HEK293T (cell line): ENCODE data around the gene PLCL2.

Experiments
- ARNT ChIP-seq: fragments of 450-650 bp; IDR thresholded peaks from 2 replicates; pipeline ENCODE4 v1.6.1; 2017; ENCODE audit warnings: mild to moderate bottlenecking
- BHLHE40 ChIP-seq: fragments of 450-650 bp; IDR thresholded peaks from 2 replicates; pipeline ENCODE4 v1.6.1; 2016; ENCODE audit warnings: mild to moderate bottlenecking, moderate library complexity, borderline replicate concordance
- CTBP1 ChIP-seq: fragments of 450-650 bp; IDR thresholded peaks from 2 replicates; pipeline ENCODE4 v1.6.1; 2016; ENCODE audit warnings: borderline replicate concordance
- ELF4 ChIP-seq: fragments of 450-650 bp; IDR thresholded peaks from 2 replicates; pipeline ENCODE4 v1.6.1; 2017; ENCODE audit warnings: antibody characterized with exemption
- FOXA1 ChIP-seq: fragments of 450-650 bp; IDR thresholded peaks from 2 replicates; pipeline ENCODE4 v1.6.1; 2016; ENCODE audit warnings: mild to moderate bottlenecking
- HDGF ChIP-seq: fragments of 450-650 bp; IDR thresholded peaks from 2 replicates; pipeline ENCODE4 v1.6.1; 2017; ENCODE audit warnings: antibody characterized with exemption, borderline replicate concordance
- L3MBTL2 ChIP-seq: fragments of 450-650 bp; conservative IDR thresholded peaks from 2 replicates; pipeline ENCODE4 v1.6.1; 2016; ENCODE audit warnings: mild to moderate bottlenecking
- SP1 ChIP-seq: fragments of 450-650 bp; IDR thresholded peaks from 2 replicates; pipeline ENCODE4 v1.6.1; 2017
- TARDBP ChIP-seq: fragments of 450-650 bp; IDR thresholded peaks from 2 replicates; pipeline ENCODE4 v1.6.1; 2016
- TF ChIP-seq, protein P1 (sequence below): fragments of 450-650 bp; IDR thresholded peaks from 2 replicates; pipeline ENCODE4 v1.6.1; 2016

DNA sequence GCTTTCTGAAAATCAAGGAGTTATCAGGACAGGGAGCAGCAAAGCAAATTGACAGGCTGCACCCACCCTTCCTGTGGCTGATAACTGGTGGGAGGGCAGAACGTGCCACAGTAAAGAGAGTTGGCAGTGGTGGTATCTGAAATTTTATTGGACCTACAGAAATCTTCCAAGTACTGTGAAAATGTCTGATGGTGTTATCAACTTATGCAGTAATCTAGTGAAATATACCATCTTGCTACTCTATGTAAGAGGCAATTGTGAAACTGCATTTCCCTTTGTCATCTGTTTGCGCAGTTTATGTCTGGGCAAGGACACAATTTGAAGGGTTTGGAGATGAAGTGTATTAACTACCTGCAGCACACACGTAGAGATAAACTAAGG lies 1.5 kb downstream of the PLCL2 start:
- TF ChIP-seq ARNT: no peak
- no peak for TF ChIP-seq CTBP1
- TF ChIP-seq, protein P1, sequence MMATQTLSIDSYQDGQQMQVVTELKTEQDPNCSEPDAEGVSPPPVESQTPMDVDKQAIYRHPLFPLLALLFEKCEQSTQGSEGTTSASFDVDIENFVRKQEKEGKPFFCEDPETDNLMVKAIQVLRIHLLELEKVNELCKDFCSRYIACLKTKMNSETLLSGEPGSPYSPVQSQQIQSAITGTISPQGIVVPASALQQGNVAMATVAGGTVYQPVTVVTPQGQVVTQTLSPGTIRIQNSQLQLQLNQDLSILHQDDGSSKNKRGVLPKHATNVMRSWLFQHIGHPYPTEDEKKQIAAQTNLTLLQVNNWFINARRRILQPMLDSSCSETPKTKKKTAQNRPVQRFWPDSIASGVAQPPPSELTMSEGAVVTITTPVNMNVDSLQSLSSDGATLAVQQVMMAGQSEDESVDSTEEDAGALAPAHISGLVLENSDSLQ: no peak
- TF ChIP-seq HDGF: no peak
- no peak for TF ChIP-seq FOXA1
- no peak for TF ChIP-seq BHLHE40
- no peak for TF ChIP-seq L3MBTL2
- TF ChIP-seq SP1: no peak
- no peak for TF ChIP-seq TARDBP
- TF ChIP-seq ELF4: no peak
